GM19397 (cell line): ENCODE measurements around the gene GPS1.

ENCODE experiments used
- ATAC-seq: cut with Tn5 transposase; IDR thresholded peaks from one replicate; pipeline ENCODE4 v1.9.1; 2021; ENCODE audit warnings: mild to moderate bottlenecking, moderate library complexity; ENCODE audit not compliant: unreplicated experiment

The GPS1 gene

DNA sequence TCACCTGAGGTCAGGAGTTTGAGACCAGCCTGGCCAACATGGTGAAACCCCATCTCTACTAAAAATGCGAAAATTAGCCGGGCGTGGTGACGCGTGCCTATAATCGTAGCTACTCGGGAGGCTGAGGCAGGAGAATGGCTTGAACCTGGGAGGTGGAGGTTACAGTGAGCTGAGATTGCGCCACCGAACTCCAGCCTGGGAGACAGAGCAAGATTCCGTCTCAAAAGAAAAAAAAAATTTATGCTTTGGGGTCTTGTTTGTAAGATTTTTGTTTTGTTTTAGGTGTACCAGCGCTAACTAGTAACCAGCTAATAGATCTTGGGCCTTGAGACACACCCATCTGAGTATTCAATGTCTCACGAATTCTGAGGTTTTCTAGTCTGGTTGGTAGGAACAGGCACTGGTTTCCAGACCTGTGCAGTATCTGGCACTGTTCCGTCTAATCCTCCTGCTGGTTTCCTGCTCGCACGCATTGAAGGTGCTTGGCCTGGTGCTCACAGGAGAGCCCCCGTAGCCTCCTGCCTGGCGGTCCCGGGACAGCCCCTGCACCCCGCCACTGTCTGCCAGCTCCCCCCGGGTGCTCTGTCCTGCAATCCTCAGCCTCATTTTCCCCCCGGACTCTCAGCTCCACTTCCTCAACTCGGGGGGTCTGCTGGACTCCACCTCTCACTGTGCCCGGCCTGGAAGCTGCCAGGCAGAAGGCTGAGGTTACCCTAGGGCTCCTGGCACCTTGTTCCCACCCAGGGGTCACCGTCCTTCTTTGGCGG is 24.5 kb downstream of the GPS1 start:
- ATAC-seq: no peak

GRCh38 chr17:82076785-82077591 is 25.3 kb downstream of the GPS1 start:
- ATAC-seq: no peak

- no peak for ATAC-seq
Measured at GRCh38 chr17:82077617-82078358, 26.1 kb downstream of the GPS1 start.

GRCh38 chr17:82078433-82078832 is 26.7 kb downstream of the GPS1 start:
- ATAC-seq: no peak

GRCh38 chr17:82079001-82079677 is 27.4 kb downstream of the GPS1 start:
- no peak for ATAC-seq

GRCh38 chr17:82080048-82080788 is 28.5 kb downstream of the GPS1 start:
- no peak for ATAC-seq

DNA sequence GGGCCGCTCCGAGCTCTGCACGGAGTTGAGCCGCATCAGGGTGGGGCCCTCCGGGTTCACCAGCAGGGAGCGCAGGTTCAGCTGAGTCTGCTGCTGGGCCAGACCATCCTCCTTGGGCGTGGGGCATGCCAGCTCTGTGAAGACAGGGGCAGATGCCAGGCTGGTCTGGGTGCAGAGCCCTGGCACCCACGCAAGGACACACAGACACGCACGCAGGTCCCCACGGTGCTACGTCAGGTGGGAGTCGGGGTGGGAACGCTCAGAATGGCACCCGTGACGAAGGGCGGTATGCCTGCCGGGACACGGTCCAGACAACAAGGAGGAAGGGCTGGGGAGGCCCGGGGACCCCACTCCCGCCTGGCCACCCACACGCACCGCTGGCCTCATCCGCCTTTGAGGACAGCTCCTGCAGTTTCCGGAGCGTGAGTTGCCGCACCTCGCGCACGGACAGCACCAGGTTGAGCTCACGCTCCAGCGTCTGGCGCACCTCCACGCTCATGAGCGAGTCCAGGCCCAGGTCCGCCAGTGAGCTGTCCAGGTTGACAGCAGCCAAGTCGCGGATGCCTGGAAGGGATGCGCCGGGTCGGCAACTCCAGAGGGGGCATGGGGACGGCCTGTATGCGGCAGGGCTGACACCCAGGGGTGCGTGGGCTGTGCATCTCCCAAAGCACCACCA is 29.2 kb downstream of the GPS1 start:
- no peak for ATAC-seq

GRCh38 chr17:82081546-82081945 is 29.8 kb downstream of the GPS1 start:
- no peak for ATAC-seq

DNA sequence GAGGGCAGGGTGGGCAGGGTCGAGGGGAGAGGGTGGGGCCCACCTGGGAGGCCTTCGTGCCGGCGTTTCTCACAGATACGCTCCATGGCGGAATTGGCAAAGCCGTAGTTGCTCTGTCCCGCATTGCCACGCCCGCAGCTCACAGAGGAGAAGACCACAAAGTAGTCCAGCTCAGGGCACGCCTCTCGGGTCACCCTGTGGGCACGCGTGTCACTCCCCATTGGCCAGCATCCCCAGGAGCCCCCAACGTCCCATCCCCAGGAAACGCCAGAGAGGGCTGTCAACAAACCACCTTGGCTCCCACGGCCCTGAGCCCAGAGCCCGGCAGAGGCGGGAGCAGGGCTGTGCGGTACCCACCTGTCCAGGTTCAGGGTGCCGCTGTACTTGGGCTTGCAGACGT is 30.3 kb downstream of the GPS1 start:
- ATAC-seq: no peak

DNA sequence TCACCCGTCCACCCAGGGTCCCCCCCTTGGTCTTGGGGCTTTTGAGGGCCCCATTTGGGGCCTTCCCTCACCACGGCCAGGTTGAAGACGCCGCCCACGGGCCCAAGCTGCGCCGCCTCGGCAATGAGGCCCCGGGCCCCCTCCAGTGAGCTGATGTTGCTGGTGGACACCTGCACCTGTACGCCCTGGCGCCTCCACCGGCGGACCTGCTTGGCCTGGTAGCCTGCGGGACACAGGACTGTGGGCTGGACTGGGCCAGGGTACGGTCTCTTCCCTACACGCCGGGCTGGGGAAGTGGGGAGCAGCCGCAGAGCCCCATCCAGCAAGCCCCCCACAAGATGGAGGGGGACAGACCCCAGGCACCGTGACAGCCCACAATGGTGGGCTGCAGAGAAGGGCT is 30.8 kb downstream of the GPS1 start:
- no peak for ATAC-seq

GRCh38 chr17:82083009-82083408 is 31.3 kb downstream of the GPS1 start:
- no peak for ATAC-seq

- no peak for ATAC-seq
Measured at GRCh38 chr17:82083533-82084359, 32.0 kb downstream of the GPS1 start.

DNA sequence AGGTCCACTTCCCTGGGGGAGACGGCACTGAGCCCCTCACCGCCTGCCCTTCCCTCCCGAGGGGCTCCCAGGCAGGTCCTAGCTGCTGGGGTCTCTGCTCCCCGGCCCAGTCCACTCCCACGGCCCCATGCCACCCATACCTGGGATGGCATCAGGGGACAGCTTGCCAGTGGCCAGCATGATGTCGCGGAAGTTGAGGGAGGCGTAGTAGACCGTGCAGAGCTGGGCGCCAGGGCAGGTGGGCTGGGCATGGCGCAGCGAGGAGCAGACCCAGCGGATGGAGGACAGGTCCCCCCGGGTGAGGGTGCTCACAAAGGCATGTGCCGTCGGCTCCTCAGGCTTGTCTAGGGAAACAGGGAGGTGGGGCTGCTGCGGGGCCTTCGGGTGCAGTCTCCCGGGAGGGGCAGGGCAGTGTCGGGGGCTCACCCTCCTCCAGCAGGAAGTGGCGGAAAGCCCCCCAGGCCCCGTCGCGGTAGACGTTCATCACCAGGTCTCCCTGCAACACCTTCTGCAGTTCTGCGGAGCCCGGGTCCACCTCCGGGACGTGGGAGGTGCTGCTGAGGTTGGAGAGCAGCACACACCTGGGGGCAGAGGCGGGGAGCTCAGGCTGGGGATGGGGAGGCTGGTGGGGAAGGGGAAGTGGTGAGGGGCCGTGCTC is 32.8 kb downstream of the GPS1 start:
- no peak for ATAC-seq

DNA sequence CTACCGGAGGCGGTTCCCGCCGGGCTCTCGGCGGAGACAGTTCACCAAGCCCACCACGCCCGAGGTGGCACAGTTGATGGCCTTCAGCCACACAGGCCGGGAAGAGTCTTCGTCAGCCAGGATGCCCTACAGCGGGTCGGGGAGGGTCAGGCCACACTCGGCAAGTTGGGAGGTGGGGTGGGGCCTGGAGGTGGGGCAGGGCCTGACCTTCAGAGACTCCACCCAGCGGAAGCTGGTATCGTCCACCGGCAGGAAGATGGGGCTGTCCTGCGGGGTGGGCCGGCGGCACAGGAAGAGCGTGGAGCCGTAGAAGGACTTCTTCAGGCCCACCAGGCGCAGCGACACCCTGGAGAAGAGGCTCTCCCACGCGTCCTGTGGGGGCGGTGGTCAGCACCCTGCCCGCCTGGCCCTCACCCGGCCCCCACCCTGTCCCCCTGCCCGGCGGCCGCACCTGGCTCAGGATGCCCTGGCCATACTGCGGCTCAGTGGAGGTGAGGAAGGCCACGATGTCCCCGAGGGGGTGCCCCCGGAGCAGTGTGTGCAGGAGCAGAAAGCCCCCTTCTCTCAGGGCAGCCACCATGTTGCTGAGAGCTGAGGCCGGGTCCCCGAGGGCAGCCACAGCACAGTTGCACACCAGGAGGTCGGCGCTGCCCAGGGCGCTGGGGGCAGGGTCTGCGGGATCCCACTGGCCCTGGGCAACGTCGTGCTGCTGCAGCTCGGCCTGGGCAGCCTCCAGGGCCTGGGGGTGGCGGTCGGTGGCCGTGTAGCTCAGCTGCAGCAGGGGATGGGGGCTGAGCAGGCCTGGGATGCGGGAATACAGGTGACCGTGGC is 33.5 kb downstream of the GPS1 start:
- no peak for ATAC-seq

GRCh38 chr17:82085931-82086764 is 34.5 kb downstream of the GPS1 start:
- ATAC-seq: no peak
